KMS-11 (cell line): ENCODE data around the gene FBH1.
"Not testable (repeated sequence)": the region's sequence is repeated elsewhere in the genome, so short reads cannot be mapped to it uniquely, and the experiment has no call there.

Experiments used
- H2AFZ ChIP-seq: fragments of 200-600 bp; sonication (generic); 2 replicates; pipeline ENCODE4 v1.6.1; 2016; ENCODE audit warnings: antibody characterized with exemption, mixed run types, low read depth
- H3K27ac ChIP-seq: fragments of 200-600 bp; sonication (generic); 2 replicates; pipeline ENCODE4 v1.6.1; 2016; ENCODE audit warnings: mild to moderate bottlenecking, mixed run types
- H3K27me3 ChIP-seq: fragments of 200-600 bp; sonication (generic); 2 replicates; pipeline ENCODE4 v1.6.1; 2017; ENCODE audit warnings: mild to moderate bottlenecking, low read depth, mixed run types, moderate library complexity; ENCODE audit not compliant: insufficient read depth
- H3K36me3 ChIP-seq: fragments of 200-600 bp; sonication (generic); 2 replicates; pipeline ENCODE4 v1.6.1; 2017; ENCODE audit warnings: mild to moderate bottlenecking, mixed run types; ENCODE audit not compliant: insufficient read depth
- H3K4me1 ChIP-seq: fragments of 200-600 bp; sonication (generic); 2 replicates; pipeline ENCODE4 v1.6.1; 2016; ENCODE audit warnings: mild to moderate bottlenecking, low read depth, mixed run types; ENCODE audit not compliant: poor library complexity, severe bottlenecking
- H3K4me2 ChIP-seq: fragments of 200-600 bp; sonication (generic); 2 replicates; pipeline ENCODE4 v1.7.0; 2016; ENCODE audit warnings: mild to moderate bottlenecking, mixed run types
- H3K4me3 ChIP-seq: fragments of 200-600 bp; sonication (generic); IDR thresholded peaks from 2 replicates; pipeline ENCODE4 v1.6.1; 2017; ENCODE audit warnings: low read depth, low read length, mixed read lengths; ENCODE audit not compliant: insufficient read depth
- H3K79me2 ChIP-seq: fragments of 200-600 bp; sonication (generic); 2 replicates; pipeline ENCODE4 v1.6.1; 2016; ENCODE audit warnings: low read depth, mixed run types; ENCODE audit not compliant: insufficient read depth
- H3K9ac ChIP-seq: fragments of 200-600 bp; sonication (generic); 2 replicates; pipeline ENCODE4 v1.6.1; 2016; ENCODE audit warnings: mild to moderate bottlenecking, mixed run types
- H4K20me1 ChIP-seq: fragments of 200-600 bp; sonication (generic); 2 replicates; pipeline ENCODE4 v1.6.1; 2016; ENCODE audit warnings: mild to moderate bottlenecking, mixed run types; ENCODE audit not compliant: insufficient read depth
- CTCF ChIP-seq: fragments of 200-600 bp; sonication (generic); conservative IDR thresholded peaks from 2 replicates; pipeline ENCODE4 v1.6.1; 2017; ENCODE audit warnings: low read depth, mild to moderate bottlenecking, antibody characterized with exemption, low read length, moderate library complexity, mixed read lengths

Gene FBH1

GRCh38 chr10:5903563-5903962 lies 13.5 kb downstream of the FBH1 start:
- H3K79me2 ChIP-seq = peaks cover 11% of the 10 kb centered on the region; the same call in 1 of the 2 replicates
- H3K4me2 ChIP-seq = peak overlapping the region; percentile 5; the same call in 1 of the 2 replicates
- H3K36me3 ChIP-seq = no peaks in the 10 kb centered on the region
- no peak overlapping the region for H2AFZ ChIP-seq
- no peak overlapping the region for H3K9ac ChIP-seq
- H3K4me3 ChIP-seq = no peak overlapping the region
- peaks cover 18% of the 10 kb centered on the region for H3K4me1 ChIP-seq
- TF ChIP-seq CTCF = no peak
- no peaks in the 10 kb centered on the region for H3K27me3 ChIP-seq
- no peak overlapping the region for H3K27ac ChIP-seq
- no peaks in the 10 kb centered on the region for H4K20me1 ChIP-seq

GRCh38 chr10:5904227-5904626 lies 14.2 kb downstream of the FBH1 start:
- Histone ChIP-seq H3K4me1 (peaks cover 18% of the 10 kb centered on the region), H3K79me2 (peaks cover 7% of the 10 kb centered on the region; the same call in 1 of the 2 replicates), H3K27ac (peak overlapping the region; percentile 1; the same call in 1 of the 2 replicates), H2AFZ (no peak overlapping the region), H3K27me3 (no peaks in the 10 kb centered on the region), H3K9ac (no peak overlapping the region), H3K4me3 (no peak overlapping the region), H3K4me2 (peak overlapping the region; percentile 5; the same call in 1 of the 2 replicates), H4K20me1 (no peaks in the 10 kb centered on the region), H3K36me3 (no peaks in the 10 kb centered on the region)
- no peak for TF ChIP-seq CTCF

- Histone ChIP-seq H3K79me2 (no peaks in the 10 kb centered on the region; the same call in 1 of the 2 replicates), H3K4me2 (no peak overlapping the region), H3K9ac (no peak overlapping the region), H2AFZ (no peak overlapping the region), H3K27me3 (no peaks in the 10 kb centered on the region), H3K36me3 (peaks cover 3% of the 10 kb centered on the region; the same call in 1 of the 2 replicates), H4K20me1 (no peaks in the 10 kb centered on the region), H3K27ac (no peak overlapping the region), H3K4me3 (no peak overlapping the region), H3K4me1 (peaks cover 18% of the 10 kb centered on the region)
- no peak for TF ChIP-seq CTCF
These were observed 15.9 kb downstream of the FBH1 start for GRCh38 chr10:5905854-5906507.

GRCh38 chr10:5906651-5907050 lies 16.6 kb downstream of the FBH1 start:
- no peak overlapping the region for H2AFZ ChIP-seq
- H3K79me2 ChIP-seq = no peaks in the 10 kb centered on the region; the same call in 1 of the 2 replicates
- peaks cover 3% of the 10 kb centered on the region; the same call in 1 of the 2 replicates for H3K36me3 ChIP-seq

GRCh38 chr10:5908676-5909075 lies 18.6 kb downstream of the FBH1 start:
- not testable (repeated sequence) for H4K20me1 ChIP-seq, H3K79me2 ChIP-seq, H3K4me2 ChIP-seq, H3K4me3 ChIP-seq, H3K36me3 ChIP-seq, H3K27me3 ChIP-seq, H3K27ac ChIP-seq, H3K9ac ChIP-seq, H2AFZ ChIP-seq
- H3K4me1 ChIP-seq = peaks cover 16% of the 10 kb centered on the region

More at GRCh38 chr10:5906651-5907050, 16.6 kb downstream of the FBH1 start:
- Histone ChIP-seq H3K4me2 (no peak overlapping the region), H3K9ac (no peak overlapping the region), H3K4me1 (peaks cover 18% of the 10 kb centered on the region), H4K20me1 (no peaks in the 10 kb centered on the region), H3K4me3 (no peak overlapping the region), H3K27ac (no peak overlapping the region), H3K27me3 (no peaks in the 10 kb centered on the region)
- no peak for TF ChIP-seq CTCF
